ENCODE results near the gene UBTFL1. TPM values are rescaled to one million over a fixed set of nuclear protein-coding genes. Genes with fewer than 3 reads are reported as not detected.

The UBTFL1 gene
- total RNA-seq, 1 experiment from 2014 or later, result not detected

- Histone ChIP-seq H3K56ac (ENCODE audit: insufficient read length, low read depth, low read length) (no peak overlapping the region), H3K9me3 (ENCODE audit: control insufficient read depth, low read depth, low read length) (no peaks in the 10 kb centered on the region), H3K18ac (ENCODE audit: insufficient read length, low read depth, low read length) (no peak overlapping the region), H3K14ac (ENCODE audit: insufficient read depth, low read length) (no peak overlapping the region), H2BK120ac (ENCODE audit: low read depth, low read length, poor library complexity, severe bottlenecking) (no peak overlapping the region), H2AFZ (ENCODE audit: low read length) (no peak overlapping the region), H2BK5ac (ENCODE audit: insufficient read length, low read length) (no peak overlapping the region), H3K4me1 (ENCODE audit: insufficient read depth, low read length) (no peaks in the 10 kb centered on the region), H2BK15ac (ENCODE audit: low read depth, low read length) (no peak overlapping the region), H3K27me3 (ENCODE audit: insufficient read depth, low read length) (no peaks in the 10 kb centered on the region), H3K23me2 (ENCODE audit: insufficient read length, low read depth, low read length, poor library complexity, severe bottlenecking) (no peaks in the 10 kb centered on the region), H3T11ph (ENCODE audit: low read length) (no peak overlapping the region), H3K79me2 (ENCODE audit: insufficient read depth, low read length) (no peaks in the 10 kb centered on the region), H3K9ac (ENCODE audit: extremely low read depth, insufficient read length, low read length) (no peak overlapping the region), H3K27ac (ENCODE audit: insufficient read length, low read depth, low read length) (no peak overlapping the region), H4K91ac (ENCODE audit: insufficient read length, low read depth, low read length) (no peak overlapping the region), H4K20me1 (ENCODE audit: control insufficient read depth, insufficient read depth, insufficient read length) (no peaks in the 10 kb centered on the region), H2BK12ac (ENCODE audit: insufficient read length, low read depth, low read length) (no peak overlapping the region), H2AK5ac (ENCODE audit: insufficient read length, low read length) (no peak overlapping the region), H3K23ac (ENCODE audit: insufficient read length, low read depth, low read length) (no peak overlapping the region), H4K5ac (ENCODE audit: insufficient read length, low read depth, low read length) (no peak overlapping the region), H3K4me2 (ENCODE audit: insufficient read depth, insufficient read length, low read length) (no peak overlapping the region), H4K8ac (replicated peaks; ENCODE audit: insufficient read length, low read depth, low read length) (no peak overlapping the region), H2BK20ac (ENCODE audit: low read depth, low read length, poor library complexity, severe bottlenecking) (no peak overlapping the region), H3K79me1 (ENCODE audit: insufficient read depth, low read depth, low read length, poor library complexity, severe bottlenecking) (no peaks in the 10 kb centered on the region), H3K4ac (ENCODE audit: low read depth, low read length) (no peak overlapping the region)
- Mint-ChIP-seq H3K4me3 (no peak overlapping the region), H3K27me3 (ENCODE audit: low read depth) (no peaks in the 10 kb centered on the region), H3K27ac (no peak overlapping the region), H3K4me1 (no peaks in the 10 kb centered on the region), H3K36me3 (ENCODE audit: insufficient read depth in 1 of 3, low read depth in 3 of 3) (no peaks in the 10 kb centered on the region), H3K9me3 (no peaks in the 10 kb centered on the region)
- DNase-seq, result no peak
- TF ChIP-seq CTCF (conservative IDR thresholded peaks at IDR 0.05), result no peak
- WGBS (ENCODE audit: extremely low coverage, insufficient read length, low lambda C conversion rate), result no CpG with 5 or more reads among the region's 1 CpG
Observed at GRCh38 chr11:90124371-90124770, 38.6 kb downstream of the UBTFL1 start.
